Spleen (tissue), 7 donors: ENCODE measurements around the gene ZBTB3.

Experiments used
- POLR2A ChIP-seq, 3 donors: fragments of 450-650 bp; IDR thresholded peaks; one replicate each; pipeline ENCODE4 v1.5.1; 2017; ENCODE audit warnings: antibody characterized with exemption in 3 of 3, mild to moderate bottlenecking in 1 of 3
- POLR2AphosphoS5 ChIP-seq, 3 donors: sonication (generic); formaldehyde crosslinking; IDR thresholded peaks; one replicate each; pipeline ENCODE4 v1.5.1; 2017; ENCODE audit warnings: antibody characterized with exemption in 3 of 3
- TF ChIP-seq, protein P1 (sequence below), 11 experiments: fragments of 200-600 bp in 7 of 11; fragments of 450-650 bp in 4 of 11; sonication (generic) in 4 of 11; IDR thresholded peaks in 8 of 11; conservative IDR thresholded peaks in 3 of 11; 1 replicate in 7 of 11; 2 replicates in 4 of 11; pipeline versions ENCODE4 v1.4.0 to v1.8.0; 2016 to 2021; ENCODE audit warnings: antibody characterized with exemption in 11 of 11, inconsistent platforms in 4 of 11, mild to moderate bottlenecking in 1 of 11
- donor health status: DM: no; HTN: no; CAD: no; lungs with moderate emphysema.
- donor health status: DM: no; HTN: no; CAD: no.
- donor health status: DM: no; HTN: no; CAD: no.

DNA sequence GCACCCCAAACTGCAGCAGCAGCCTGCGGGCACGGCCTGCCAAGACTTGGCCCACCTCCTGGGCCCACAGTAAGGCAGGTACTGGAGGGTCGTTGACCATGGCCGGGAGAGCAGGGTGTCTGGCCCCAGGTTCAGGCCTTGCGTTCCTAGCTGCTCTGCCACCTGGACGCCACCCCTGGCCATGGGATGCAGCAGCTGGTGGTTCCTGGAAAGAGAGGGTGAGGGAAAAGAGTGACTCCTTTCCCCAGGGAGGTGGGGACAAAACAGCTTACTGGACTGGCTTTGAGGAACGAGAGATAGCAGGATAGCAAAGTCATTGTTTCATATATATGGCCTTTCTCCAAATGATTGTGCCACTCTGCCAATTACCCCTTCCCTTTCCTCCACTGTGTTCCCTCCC is 48.5 kb downstream of the ZBTB3 start:
- TF ChIP-seq, protein P1, sequence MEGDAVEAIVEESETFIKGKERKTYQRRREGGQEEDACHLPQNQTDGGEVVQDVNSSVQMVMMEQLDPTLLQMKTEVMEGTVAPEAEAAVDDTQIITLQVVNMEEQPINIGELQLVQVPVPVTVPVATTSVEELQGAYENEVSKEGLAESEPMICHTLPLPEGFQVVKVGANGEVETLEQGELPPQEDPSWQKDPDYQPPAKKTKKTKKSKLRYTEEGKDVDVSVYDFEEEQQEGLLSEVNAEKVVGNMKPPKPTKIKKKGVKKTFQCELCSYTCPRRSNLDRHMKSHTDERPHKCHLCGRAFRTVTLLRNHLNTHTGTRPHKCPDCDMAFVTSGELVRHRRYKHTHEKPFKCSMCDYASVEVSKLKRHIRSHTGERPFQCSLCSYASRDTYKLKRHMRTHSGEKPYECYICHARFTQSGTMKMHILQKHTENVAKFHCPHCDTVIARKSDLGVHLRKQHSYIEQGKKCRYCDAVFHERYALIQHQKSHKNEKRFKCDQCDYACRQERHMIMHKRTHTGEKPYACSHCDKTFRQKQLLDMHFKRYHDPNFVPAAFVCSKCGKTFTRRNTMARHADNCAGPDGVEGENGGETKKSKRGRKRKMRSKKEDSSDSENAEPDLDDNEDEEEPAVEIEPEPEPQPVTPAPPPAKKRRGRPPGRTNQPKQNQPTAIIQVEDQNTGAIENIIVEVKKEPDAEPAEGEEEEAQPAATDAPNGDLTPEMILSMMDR (IDR thresholded peaks at IDR 0.05 in 8 of 11, conservative IDR thresholded peaks at IDR 0.05 in 3 of 11), result no peak
- no peak for TF ChIP-seq POLR2A (IDR thresholded peaks at IDR 0.05)
- TF ChIP-seq POLR2AphosphoS5 (IDR thresholded peaks at IDR 0.05), result no peak
